ENCODE results near the gene SHKBP1.
A peak's percentile ranks its signal among the peaks of the same experiment; 100 is the strongest.
"Not testable (repeated sequence)": the region's sequence is repeated elsewhere in the genome, so short reads cannot be mapped to it uniquely, and the experiment has no call there.

SHKBP1 gene

DNA sequence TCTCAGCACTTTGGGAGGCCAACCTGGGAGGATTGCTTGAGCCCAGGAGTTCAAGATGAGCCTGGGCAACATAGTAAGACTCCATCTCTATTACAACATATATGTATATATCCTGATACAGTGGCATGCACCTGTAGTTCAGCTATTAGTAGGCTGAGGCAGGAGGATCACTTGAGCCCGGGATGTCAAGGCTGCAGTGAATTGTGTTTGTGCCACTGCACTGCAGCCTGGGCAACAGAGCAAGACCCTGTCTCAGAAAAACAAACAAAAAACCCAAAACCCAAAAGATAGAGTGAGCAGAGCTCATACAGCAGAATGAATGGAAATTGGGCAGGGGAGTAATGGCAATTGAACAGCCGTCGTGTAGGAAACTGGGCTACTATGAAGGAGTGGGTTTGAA lies 17.3 kb upstream of the SHKBP1 start:
- no peak for ATAC-seq (ENCODE audit: insufficient read depth, low read depth)
- H3K79me2 ChIP-seq (ENCODE audit: insufficient read depth, low read length): no peaks in the 10 kb centered on the region
- no peak overlapping the region for H3K27ac ChIP-seq (ENCODE audit: low read length)

DNA sequence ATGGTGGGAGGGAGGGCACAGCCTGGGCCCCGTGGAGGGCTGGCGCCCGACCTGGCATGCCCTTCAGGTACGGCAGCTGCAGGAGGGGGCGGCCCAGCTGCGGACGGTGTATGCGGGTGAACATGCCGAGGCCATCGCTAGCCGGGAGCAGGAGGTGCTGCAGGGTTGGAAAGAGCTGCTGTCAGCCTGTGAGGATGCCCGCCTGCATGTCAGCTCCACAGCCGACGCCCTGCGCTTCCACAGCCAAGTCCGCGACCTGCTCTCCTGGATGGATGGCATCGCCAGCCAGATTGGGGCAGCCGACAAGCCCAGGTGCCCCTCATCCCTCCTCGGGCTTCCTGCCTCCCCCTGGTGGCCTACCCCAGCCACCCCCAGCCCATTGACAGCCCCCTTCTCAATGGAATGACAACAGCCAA lies 16.6 kb upstream of the SHKBP1 start:
- H2AFZ ChIP-seq (ENCODE audit: low read depth, low read length): no peak overlapping the region
- DNase-seq: no peak
- H3K4me3 ChIP-seq (ENCODE audit: low read depth in 1 of 2, low read length in 2 of 2): no peak overlapping the region
- no peak for ATAC-seq (ENCODE audit: insufficient read depth, low read depth)
- H3K4me2 ChIP-seq (ENCODE audit: insufficient read depth, low read length): no peak overlapping the region
- TF ChIP-seq, protein P1, sequence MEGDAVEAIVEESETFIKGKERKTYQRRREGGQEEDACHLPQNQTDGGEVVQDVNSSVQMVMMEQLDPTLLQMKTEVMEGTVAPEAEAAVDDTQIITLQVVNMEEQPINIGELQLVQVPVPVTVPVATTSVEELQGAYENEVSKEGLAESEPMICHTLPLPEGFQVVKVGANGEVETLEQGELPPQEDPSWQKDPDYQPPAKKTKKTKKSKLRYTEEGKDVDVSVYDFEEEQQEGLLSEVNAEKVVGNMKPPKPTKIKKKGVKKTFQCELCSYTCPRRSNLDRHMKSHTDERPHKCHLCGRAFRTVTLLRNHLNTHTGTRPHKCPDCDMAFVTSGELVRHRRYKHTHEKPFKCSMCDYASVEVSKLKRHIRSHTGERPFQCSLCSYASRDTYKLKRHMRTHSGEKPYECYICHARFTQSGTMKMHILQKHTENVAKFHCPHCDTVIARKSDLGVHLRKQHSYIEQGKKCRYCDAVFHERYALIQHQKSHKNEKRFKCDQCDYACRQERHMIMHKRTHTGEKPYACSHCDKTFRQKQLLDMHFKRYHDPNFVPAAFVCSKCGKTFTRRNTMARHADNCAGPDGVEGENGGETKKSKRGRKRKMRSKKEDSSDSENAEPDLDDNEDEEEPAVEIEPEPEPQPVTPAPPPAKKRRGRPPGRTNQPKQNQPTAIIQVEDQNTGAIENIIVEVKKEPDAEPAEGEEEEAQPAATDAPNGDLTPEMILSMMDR (IDR thresholded peaks at IDR 0.05; ENCODE audit: borderline replicate concordance, extremely low read depth, low read length, poor library complexity, severe bottlenecking): peak; percentile 8
- no peak for TF ChIP-seq EZH2 (IDR thresholded peaks at IDR 0.05; ENCODE audit: borderline replicate concordance, low read depth, low read length, severe bottlenecking)
- H3K79me2 ChIP-seq (ENCODE audit: insufficient read depth, low read length): no peaks in the 10 kb centered on the region
- peaks cover 5% of the 10 kb centered on the region for H3K27me3 ChIP-seq (ENCODE audit: insufficient read depth, low read length, poor library complexity)
- H3K9ac ChIP-seq (ENCODE audit: low read depth, low read length): no peak overlapping the region
- no peaks in the 10 kb centered on the region for H4K20me1 ChIP-seq (ENCODE audit: insufficient read depth, low read length)
- H3K27ac ChIP-seq (ENCODE audit: low read length): no peak overlapping the region
- no peaks in the 10 kb centered on the region for H3K36me3 ChIP-seq (ENCODE audit: insufficient read depth, low read length)
- H3K4me1 ChIP-seq (ENCODE audit: insufficient read depth, low read length): no peaks in the 10 kb centered on the region; the same call in 1 of the 2 replicates
- H3K9me3 ChIP-seq (ENCODE audit: insufficient read depth, low read length, severe bottlenecking): no peaks in the 10 kb centered on the region

More for the DNA sequence above, 17.3 kb upstream of the SHKBP1 start:
- Histone ChIP-seq H3K4me3 (ENCODE audit: low read depth in 1 of 2, low read length in 2 of 2) (no peak overlapping the region), H3K9ac (ENCODE audit: low read depth, low read length) (no peak overlapping the region), H3K36me3 (ENCODE audit: insufficient read depth, low read length) (no peaks in the 10 kb centered on the region), H3K27me3 (ENCODE audit: insufficient read depth, low read length, poor library complexity) (peaks cover 5% of the 10 kb centered on the region), H4K20me1 (ENCODE audit: insufficient read depth, low read length) (no peaks in the 10 kb centered on the region), H3K4me2 (ENCODE audit: insufficient read depth, low read length) (no peak overlapping the region), H3K4me1 (ENCODE audit: insufficient read depth, low read length) (no peaks in the 10 kb centered on the region; the same call in 1 of the 2 replicates), H2AFZ (ENCODE audit: low read depth, low read length) (no peak overlapping the region), H3K9me3 (ENCODE audit: insufficient read depth, low read length, severe bottlenecking) (no peaks in the 10 kb centered on the region)
- no peak for DNase-seq
- TF ChIP-seq, protein P1 (IDR thresholded peaks at IDR 0.05; ENCODE audit: borderline replicate concordance, extremely low read depth, low read length, poor library complexity, severe bottlenecking): no peak
- TF ChIP-seq EZH2 (IDR thresholded peaks at IDR 0.05; ENCODE audit: borderline replicate concordance, low read depth, low read length, severe bottlenecking): no peak

DNA sequence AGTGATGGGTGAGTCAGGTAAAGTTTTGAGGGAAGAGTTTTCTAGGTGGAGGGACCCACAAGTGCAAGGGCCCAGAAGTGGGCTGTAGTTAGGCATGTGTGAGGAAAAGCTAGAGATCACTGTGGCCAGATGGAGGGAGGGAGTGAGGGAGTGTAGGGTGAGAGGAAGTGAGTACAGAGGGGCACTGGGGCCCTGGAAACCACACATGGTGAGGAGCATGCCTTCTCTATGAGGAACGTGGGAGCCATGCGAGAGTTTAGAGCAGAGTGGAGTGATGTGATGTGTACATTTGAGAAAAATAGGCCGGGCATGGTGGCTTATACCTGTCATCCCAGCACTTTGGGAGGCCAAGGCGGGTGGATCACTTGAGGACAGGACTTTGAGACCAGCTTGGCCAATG lies 14.7 kb upstream of the SHKBP1 start:
- H3K4me1 ChIP-seq (ENCODE audit: insufficient read depth, low read length): no peaks in the 10 kb centered on the region; the same call in 1 of the 2 replicates
- H3K4me2 ChIP-seq (ENCODE audit: insufficient read depth, low read length): no peak overlapping the region
- H3K9me3 ChIP-seq (ENCODE audit: insufficient read depth, low read length, severe bottlenecking): no peaks in the 10 kb centered on the region
- H3K79me2 ChIP-seq (ENCODE audit: insufficient read depth, low read length): no peaks in the 10 kb centered on the region
- peaks cover 5% of the 10 kb centered on the region for H3K27me3 ChIP-seq (ENCODE audit: insufficient read depth, low read length, poor library complexity)
- DNase-seq (no peak), ATAC-seq (ENCODE audit: insufficient read depth, low read depth) (peak; percentile 66)
- no peak overlapping the region for H2AFZ ChIP-seq (ENCODE audit: low read depth, low read length)
- H3K36me3 ChIP-seq (ENCODE audit: insufficient read depth, low read length): no peaks in the 10 kb centered on the region
- no peak for TF ChIP-seq EZH2 (IDR thresholded peaks at IDR 0.05; ENCODE audit: borderline replicate concordance, low read depth, low read length, severe bottlenecking)
- TF ChIP-seq, protein P1 (IDR thresholded peaks at IDR 0.05; ENCODE audit: borderline replicate concordance, extremely low read depth, low read length, poor library complexity, severe bottlenecking): no peak
- no peak overlapping the region for H3K9ac ChIP-seq (ENCODE audit: low read depth, low read length)
- no peak overlapping the region for H3K4me3 ChIP-seq (ENCODE audit: low read depth in 1 of 2, low read length in 2 of 2)
- no peak overlapping the region for H3K27ac ChIP-seq (ENCODE audit: low read length)
- H4K20me1 ChIP-seq (ENCODE audit: insufficient read depth, low read length): no peaks in the 10 kb centered on the region

DNA sequence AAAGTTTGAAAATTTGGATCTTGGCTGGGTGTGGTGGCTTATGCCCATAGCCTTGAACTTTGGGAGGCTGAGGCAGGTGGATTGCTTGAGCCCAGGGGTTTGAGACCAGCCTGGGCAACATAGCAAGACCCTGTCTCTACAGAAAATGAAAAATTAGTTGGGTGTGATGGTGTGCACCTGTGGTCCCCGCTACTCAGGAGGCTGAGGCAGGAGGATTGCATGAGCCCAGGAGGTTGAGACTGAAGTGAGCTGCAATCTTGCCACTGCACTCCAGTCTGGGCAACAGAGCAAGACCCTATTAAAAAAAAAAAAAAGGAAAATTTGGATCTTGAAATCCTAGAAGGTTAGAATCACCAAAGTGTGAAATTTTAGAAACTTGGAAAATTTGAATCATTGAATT lies 12.1 kb upstream of the SHKBP1 start:
- not testable (repeated sequence) for H2AFZ ChIP-seq (ENCODE audit: low read depth, low read length); H3K4me3 ChIP-seq (ENCODE audit: low read depth in 1 of 2, low read length in 2 of 2); H3K79me2 ChIP-seq (ENCODE audit: insufficient read depth, low read length); H3K9ac ChIP-seq (ENCODE audit: low read depth, low read length); H3K4me1 ChIP-seq (ENCODE audit: insufficient read depth, low read length); H3K27me3 ChIP-seq (ENCODE audit: insufficient read depth, low read length, poor library complexity); H3K4me2 ChIP-seq (ENCODE audit: insufficient read depth, low read length); H3K36me3 ChIP-seq (ENCODE audit: insufficient read depth, low read length); H3K27ac ChIP-seq (ENCODE audit: low read length); ATAC-seq (ENCODE audit: insufficient read depth, low read depth); H4K20me1 ChIP-seq (ENCODE audit: insufficient read depth, low read length); H3K9me3 ChIP-seq (ENCODE audit: insufficient read depth, low read length, severe bottlenecking); DNase-seq

Measured in DND-41 (cell line).